ENCODE measurements around the gene FKBP3.
"Not testable (repeated sequence)": the region's sequence is repeated elsewhere in the genome, so short reads cannot be mapped to it uniquely, and the experiment has no call there.

FKBP3 gene

GRCh38 chr14:45112896-45113781 lies 21.1 kb downstream of the FKBP3 start:
- DNase-seq (ENCODE audit: low read depth, low spot score), result no peak

- no peak for DNase-seq (ENCODE audit: low read depth, low spot score)
Observed at GRCh38 chr14:45104561-45104960, 29.7 kb downstream of the FKBP3 start.

GRCh38 chr14:45103806-45104205 lies 30.5 kb downstream of the FKBP3 start:
- no peak for DNase-seq (ENCODE audit: low read depth, low spot score)

- DNase-seq (ENCODE audit: low read depth, low spot score), result no peak
Observed at GRCh38 chr14:45096218-45096617, 38.1 kb downstream of the FKBP3 start.

- no peak for DNase-seq (ENCODE audit: low read depth, low spot score)
Observed at GRCh38 chr14:45095143-45095542, 39.1 kb downstream of the FKBP3 start.

- DNase-seq (ENCODE audit: low read depth, low spot score), result no peak
Observed at GRCh38 chr14:45094275-45094674, 40.0 kb downstream of the FKBP3 start.

- no peak for DNase-seq (ENCODE audit: low read depth, low spot score)
Observed at GRCh38 chr14:45091710-45092109, 42.6 kb downstream of the FKBP3 start.

GRCh38 chr14:45089813-45090212 lies 44.5 kb downstream of the FKBP3 start:
- no peak for DNase-seq (ENCODE audit: low read depth, low spot score)

- no peak for DNase-seq (ENCODE audit: low read depth, low spot score)
Observed at GRCh38 chr14:45084946-45085346, 49.3 kb downstream of the FKBP3 start.

GRCh38 chr14:45083976-45084722 lies 50.1 kb downstream of the FKBP3 start, which contains the start of gene PRPF39:
Gene PRPF39 (plus strand): TSS chr14:45084116. CDS start chr14:45095240, 11,124 bp downstream.
- peak; percentile 96 for DNase-seq (ENCODE audit: low read depth, low spot score)

- no peak for DNase-seq (ENCODE audit: low read depth, low spot score)
Observed at GRCh38 chr14:45083617-45083975, 50.7 kb downstream of the FKBP3 start.

- no peak for DNase-seq (ENCODE audit: low read depth, low spot score)
Observed at GRCh38 chr14:45082420-45082819, 51.9 kb downstream of the FKBP3 start.

- not testable (repeated sequence) for DNase-seq (ENCODE audit: low read depth, low spot score)
Observed at GRCh38 chr14:45081096-45081495, 53.2 kb downstream of the FKBP3 start.

GRCh38 chr14:45080416-45080968 lies 53.8 kb downstream of the FKBP3 start:
- DNase-seq (ENCODE audit: low read depth, low spot score), result not testable (repeated sequence)

- DNase-seq (ENCODE audit: low read depth, low spot score), result no peak
Observed at GRCh38 chr14:45078323-45078722, 56.0 kb downstream of the FKBP3 start.

GRCh38 chr14:45073231-45073879 lies 60.9 kb downstream of the FKBP3 start:
- DNase-seq (ENCODE audit: low read depth, low spot score), result no peak

- no peak for DNase-seq (ENCODE audit: low read depth, low spot score)
Observed at GRCh38 chr14:45072126-45072525, 62.2 kb downstream of the FKBP3 start.

GRCh38 chr14:45070215-45070614 lies 64.1 kb downstream of the FKBP3 start:
- DNase-seq (ENCODE audit: low read depth, low spot score), result no peak

GRCh38 chr14:45068396-45068795 lies 65.9 kb downstream of the FKBP3 start:
- no peak for DNase-seq (ENCODE audit: low read depth, low spot score)

- DNase-seq (ENCODE audit: low read depth, low spot score), result no peak
Observed at GRCh38 chr14:45066667-45067066, 67.6 kb downstream of the FKBP3 start.

GRCh38 chr14:45065956-45066355 lies 68.3 kb downstream of the FKBP3 start:
- peak; percentile 5 for DNase-seq (ENCODE audit: low read depth, low spot score)
